DMS153 treated with DMSO at 0.1 percent for 48 hours (cell line): Measurements from ENCODE around the gene GPR61.

Experiments used
- DNase-seq: peaks from one replicate; lab custom pipeline; 2025; ENCODE audit not compliant: unreplicated experiment; lab: John Stamatoyannopoulos, UW

The GPR61 gene

DNA sequence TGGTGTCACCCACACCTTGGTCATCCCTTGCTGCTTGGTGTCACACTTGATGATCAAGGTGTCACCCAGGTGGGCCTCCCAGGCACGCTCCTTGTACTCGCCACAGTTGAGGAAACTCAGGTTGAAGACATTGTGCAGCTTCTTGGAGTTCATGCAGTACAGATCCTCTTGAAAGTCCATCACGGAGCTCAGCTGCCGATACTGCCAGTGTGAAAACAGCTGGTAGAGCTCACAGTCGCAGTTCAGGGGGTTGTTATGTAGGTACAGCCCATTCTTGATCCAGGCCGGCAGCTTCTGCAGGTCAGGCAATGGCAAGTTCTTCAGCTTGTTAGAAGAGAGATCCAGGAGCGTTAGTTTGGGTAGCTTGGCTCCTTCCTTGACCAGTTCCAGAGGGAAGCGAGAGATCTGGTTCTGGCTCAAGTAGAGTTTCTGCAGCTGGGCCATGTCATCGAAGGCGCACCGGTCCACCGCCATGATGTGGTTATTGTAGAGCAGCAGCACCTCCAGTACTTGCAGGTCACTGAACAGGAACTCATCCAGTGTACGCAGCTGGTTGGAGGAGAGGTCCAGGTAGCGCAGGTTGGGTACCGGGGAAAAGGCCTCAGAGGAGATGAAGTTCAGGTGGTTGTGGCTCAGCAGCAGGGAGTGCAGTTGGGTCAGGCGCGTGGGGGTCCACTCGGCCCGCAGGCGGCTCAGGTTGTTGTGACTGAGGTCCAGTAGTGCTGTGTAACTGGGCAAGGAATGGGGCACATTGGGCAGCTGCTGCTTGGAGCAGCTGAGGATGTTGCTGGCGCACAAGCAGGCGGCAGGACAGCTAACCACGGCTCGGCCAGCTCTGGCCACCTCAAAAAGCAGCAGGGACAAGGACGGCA lies 31.4 kb upstream of the GPR61 start:
- DNase-seq: no peak

DNA sequence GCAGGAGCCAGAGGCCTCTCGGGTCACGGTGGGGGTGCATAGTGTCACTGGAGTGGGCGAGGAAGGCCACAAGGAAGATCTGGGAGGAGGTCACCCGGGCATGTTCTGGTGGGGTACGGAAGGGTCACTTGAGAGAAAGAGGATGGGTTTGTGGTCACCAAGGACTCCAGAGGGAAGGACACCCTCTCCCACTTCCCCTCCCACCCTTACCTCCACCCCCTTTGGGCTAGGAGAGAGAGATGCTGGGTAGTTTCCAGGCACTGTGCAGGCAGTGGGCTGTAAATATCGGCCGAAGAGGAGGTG lies 30.8 kb upstream of the GPR61 start:
- DNase-seq: no peak

DNA sequence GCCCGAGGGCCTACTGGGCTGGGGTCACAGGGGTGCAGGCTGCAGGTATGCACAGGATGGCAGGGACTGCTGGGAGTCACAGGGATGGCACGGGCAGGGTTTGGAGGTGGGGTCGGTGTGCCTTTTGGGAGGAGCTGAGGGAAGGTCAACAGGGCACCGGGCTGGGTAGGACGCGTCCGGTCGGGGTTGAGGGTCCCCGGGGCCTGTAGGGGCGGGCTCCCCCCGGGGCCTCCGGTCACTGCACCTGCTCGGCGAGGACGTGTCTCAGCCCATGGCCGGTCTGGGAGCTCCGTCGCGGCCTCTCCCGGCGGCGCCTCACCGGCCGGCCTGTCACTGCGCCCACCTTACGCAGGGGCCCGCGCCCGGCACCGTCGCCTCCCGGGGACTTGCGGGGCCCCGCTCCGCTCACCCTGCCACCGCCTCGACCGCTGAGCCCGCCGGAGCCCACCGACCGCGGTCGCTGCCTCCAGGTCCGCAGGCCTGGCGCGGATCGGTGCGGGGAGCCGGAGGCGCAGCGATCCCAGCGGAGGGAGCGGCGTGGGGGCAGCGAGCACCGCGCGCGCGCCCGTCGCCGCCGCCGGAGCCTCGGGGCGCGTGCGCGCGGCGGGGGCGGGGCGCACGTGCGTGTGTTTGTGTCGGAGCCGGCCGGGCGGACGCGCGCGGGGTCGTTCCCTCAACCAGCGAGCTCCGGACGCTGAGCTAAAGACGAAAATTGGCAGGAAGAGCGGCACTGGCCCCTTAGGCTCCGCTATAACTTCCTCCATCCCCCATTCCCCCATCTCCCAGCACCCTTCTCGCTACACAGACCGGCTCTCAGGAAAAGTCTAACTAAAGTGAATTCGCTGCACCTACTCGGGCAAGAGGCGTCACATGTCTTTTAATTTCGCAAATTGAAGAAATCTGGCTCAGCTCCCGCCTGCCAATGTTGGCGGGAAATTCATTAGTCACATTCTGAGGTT lies 30.2 kb upstream of the GPR61 start, which contains the start of gene AMIGO1:
Gene AMIGO1, minus strand, starts transcription at position 552 of the 959 bp plus-strand sequence. CDS start 815 bp downstream, outside the sequence.
- DNase-seq: no peak

- DNase-seq: no peak
Measured at GRCh38 chr1:109513110-109513710, 26.5 kb upstream of the GPR61 start.

DNA sequence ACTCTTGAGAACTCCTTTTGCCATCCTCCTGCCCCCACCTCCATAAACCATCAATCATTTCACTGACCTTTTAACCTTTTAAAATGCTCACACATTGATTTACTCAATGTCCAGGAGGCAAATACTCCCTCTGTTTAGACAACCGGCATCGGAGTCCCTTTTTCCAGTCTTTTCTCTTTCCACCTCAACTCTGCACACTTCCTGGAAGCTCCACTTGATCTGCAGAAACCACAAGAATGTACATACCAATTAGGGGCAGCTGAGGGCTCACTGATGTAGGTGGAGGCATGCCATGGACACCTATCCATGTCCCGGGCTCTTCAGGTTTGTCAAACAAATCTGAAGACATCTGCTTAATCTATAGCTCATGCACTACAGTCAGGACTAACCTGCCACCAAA lies 24.8 kb upstream of the GPR61 start:
- no peak for DNase-seq

- no peak for DNase-seq
Measured at GRCh38 chr1:109516872-109517271, 22.8 kb upstream of the GPR61 start.

GRCh38 chr1:109517337-109517736 lies 22.3 kb upstream of the GPR61 start:
- DNase-seq: no peak

DNA sequence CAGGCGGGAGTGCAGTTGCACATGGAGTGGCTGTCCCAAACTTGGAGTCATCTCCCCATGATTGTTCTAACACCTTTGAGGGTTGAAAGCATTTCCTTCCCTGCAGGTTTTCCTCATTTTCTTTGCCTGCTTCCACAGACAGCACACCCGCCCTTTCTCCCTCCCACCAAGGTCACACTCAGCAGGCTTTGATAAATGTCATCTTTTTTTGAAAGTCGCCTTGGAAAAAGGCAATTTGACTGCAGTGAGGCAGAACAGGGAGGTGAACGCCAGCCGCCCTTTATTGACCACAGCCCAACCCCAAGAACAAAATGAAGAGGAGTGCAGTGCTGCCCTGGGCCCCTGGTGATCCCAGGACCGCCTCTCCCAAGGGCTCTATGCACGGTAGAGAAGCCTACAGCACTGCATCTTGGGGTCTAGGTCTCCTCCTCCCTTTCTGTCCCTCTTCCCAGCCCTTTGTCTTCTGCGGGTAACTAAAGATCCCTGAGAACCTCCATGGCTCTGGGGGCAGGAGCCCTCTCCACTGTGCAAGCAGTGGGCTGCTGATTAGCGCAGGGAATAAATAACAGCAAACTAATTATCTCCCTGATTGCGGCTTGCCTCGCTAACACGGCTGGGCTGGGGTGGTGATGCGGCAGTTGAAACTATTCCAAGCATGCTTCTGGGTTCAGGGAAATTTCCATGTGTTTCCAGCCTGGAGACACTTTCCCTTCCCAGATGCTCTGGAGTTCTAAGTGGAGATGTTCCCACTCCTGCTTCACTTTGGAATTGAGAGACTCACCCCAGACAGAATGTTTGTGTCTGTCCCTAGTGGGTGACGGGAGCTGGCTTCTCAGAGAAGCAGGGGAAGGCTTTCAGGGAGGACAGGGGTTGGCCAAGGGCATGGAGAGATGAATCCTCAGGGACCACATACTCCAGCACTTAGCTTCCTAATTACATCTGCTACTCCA lies 18.4 kb upstream of the GPR61 start:
- no peak for DNase-seq

DNA sequence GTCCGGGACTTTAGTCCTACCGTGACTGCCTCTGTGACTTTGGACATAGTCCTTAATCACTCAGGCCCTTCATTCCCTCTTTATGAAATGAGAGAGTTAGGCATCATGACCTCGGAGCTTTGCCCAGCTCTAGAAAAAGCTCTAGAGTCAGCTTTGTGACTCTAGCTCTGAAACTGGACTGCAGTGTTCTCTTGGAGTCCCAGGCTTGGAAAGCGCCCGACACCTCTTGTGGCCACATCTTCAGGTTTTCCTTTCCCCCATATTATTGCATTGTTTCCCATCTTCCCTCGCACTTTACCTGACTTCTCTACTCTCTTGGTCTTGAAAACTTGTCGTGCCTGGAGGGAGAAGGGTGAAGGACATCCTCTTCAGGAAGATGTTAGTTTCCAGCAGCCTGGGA lies 17.6 kb upstream of the GPR61 start:
- no peak for DNase-seq

GRCh38 chr1:109523706-109524105 lies 16.0 kb upstream of the GPR61 start:
- DNase-seq: no peak

GRCh38 chr1:109527098-109527811 lies 12.4 kb upstream of the GPR61 start:
- no peak for DNase-seq

GRCh38 chr1:109527846-109528695 lies 11.6 kb upstream of the GPR61 start:
- DNase-seq: no peak

- DNase-seq: no peak
Measured at GRCh38 chr1:109528712-109529111, 11.0 kb upstream of the GPR61 start.

- DNase-seq: no peak
Measured at GRCh38 chr1:109529881-109530456, 9.7 kb upstream of the GPR61 start.

- no peak for DNase-seq
Measured at GRCh38 chr1:109530457-109531087, 9.1 kb upstream of the GPR61 start.

GRCh38 chr1:109531380-109531779 lies 8.3 kb upstream of the GPR61 start:
- no peak for DNase-seq

GRCh38 chr1:109531826-109532364 lies 7.8 kb upstream of the GPR61 start:
- no peak for DNase-seq
